Right lobe of liver (tissue), 4 donors: ENCODE results near the gene ST6GALNAC1.

Experiments
- CTCF ChIP-seq, 4 donors: fragments of 200-600 bp in 3 of 4; fragments of 450-650 bp in 1 of 4; IDR thresholded peaks; one replicate each; pipeline versions ENCODE4 v1.5.1 to v1.8.0; 2016 to 2022; ENCODE audit warnings: antibody characterized with exemption in 4 of 4, mild to moderate bottlenecking in 2 of 4
- POLR2A ChIP-seq: fragments of 450-650 bp; IDR thresholded peaks from one replicate; pipeline ENCODE4 v1.6.1; 2017; ENCODE audit warnings: antibody characterized with exemption, mild to moderate bottlenecking
- donor health status: DM: no; HTN: no; CAD: no.
- donor health status: DM: no; HTN: no; CAD: no.
- donor health status: DM: no; HTN: yes; CAD: no.

GRCh38 chr17:76585649-76586593 is 57.6 kb downstream of the ST6GALNAC1 start, which contains the start of gene ST6GALNAC2:
- peak; percentile 28 to 57 (median 45) for TF ChIP-seq CTCF (IDR thresholded peaks at IDR 0.05)
- TF ChIP-seq POLR2A, result peak; percentile 37
